Activated T-cell treated with anti-CD3 and anti-CD28 coated beads, Interleukin-2, amount 50 U/mL, for 24 hours (primary cell): ENCODE results near the gene TEP1.
A peak's percentile ranks its signal among the peaks of the same experiment; 100 is the strongest.

Experiments
- DNase-seq: peaks from one replicate; pipeline ENCODE4 v3.0.0-alpha.2; 2020
- H3K27ac Mint-ChIP-seq: 2 replicates; pipeline ENCODE4 v1.8.0; 2020; ENCODE audit warnings: mild to moderate bottlenecking, mixed read lengths
- H3K27me3 Mint-ChIP-seq: 2 replicates; pipeline ENCODE4 v1.8.0; 2020; ENCODE audit warnings: mixed read lengths
- H3K36me3 Mint-ChIP-seq: 2 replicates; pipeline ENCODE4 v1.8.0; 2020; ENCODE audit warnings: low read depth, mixed read lengths
- H3K4me1 Mint-ChIP-seq: 2 replicates; pipeline ENCODE4 v1.8.0; 2020; ENCODE audit warnings: low read depth, mixed read lengths
- H3K4me3 Mint-ChIP-seq: 2 replicates; pipeline ENCODE4 v1.8.0; 2020; ENCODE audit warnings: mild to moderate bottlenecking, moderate library complexity, mixed read lengths
- H3K9me3 Mint-ChIP-seq: 2 replicates; pipeline ENCODE4 v1.8.0; 2020; ENCODE audit warnings: mixed read lengths

Gene TEP1

DNA sequence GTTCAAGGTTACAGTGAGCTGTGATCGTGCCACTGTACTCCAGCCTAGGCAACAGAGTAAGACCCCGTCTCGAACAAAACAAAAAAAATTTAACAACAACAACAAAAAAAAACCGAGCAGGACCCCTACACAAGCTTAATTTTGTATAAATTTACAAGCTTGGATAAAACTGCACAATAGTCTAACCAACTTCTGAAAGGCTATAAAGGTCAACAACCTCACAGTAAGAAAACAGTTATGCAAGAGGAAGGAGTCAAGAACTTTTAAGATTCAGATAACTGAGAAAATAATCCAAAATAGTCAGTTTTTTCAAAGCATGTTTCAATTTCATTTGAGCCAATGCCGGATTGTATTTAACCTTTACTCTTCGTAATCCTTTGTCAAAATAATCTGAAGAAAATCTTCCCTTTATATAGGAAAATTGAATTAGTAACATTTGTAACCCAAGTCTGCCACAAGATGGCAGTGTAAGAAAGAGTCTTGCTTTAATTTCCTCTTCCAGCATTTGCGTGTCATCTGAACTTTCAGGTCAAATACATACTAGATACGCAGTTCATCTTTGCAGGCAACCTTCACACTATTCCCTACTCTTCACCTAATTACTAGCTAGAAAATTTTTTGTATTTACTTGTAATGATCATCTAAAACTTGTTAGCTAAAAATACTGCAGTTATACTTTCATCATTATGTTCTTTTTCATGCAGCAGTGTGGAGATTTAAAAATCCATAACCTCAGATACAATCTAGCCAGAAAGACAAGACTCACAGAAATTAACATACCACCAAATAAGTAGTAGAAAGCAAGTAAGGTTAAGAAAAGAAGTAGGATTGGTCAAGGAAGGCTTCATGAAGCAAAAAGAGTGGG lies 86.1 kb downstream of the TEP1 start:
- Mint-ChIP-seq H3K4me3 (peak overlapping the region; percentile 45), H3K27me3 (no peaks in the 10 kb centered on the region), H3K4me1 (peaks cover 46% of the 10 kb centered on the region), H3K36me3 (peaks cover 89% of the 10 kb centered on the region), H3K27ac (peak overlapping the region; percentile 75), H3K9me3 (no peaks in the 10 kb centered on the region)
- no peak for DNase-seq

DNA sequence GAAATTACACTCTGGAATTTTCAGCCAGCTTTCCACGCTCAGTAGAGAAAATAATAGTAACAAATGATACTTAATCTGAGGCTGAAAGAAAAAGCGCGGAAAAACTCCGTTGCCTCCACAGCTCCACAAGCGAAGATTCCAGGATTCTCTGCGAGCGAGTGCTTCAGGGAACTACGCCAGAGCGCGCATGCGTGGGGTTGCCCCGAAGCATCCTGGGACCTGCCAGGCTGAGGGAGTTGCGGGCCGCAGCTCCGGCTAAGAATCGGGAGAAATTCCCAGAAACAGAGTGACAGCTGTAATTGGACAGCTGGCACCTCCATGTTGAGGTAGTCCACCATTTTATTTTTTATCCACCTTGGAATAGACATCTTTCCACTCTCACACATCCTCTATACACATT lies 95.6 kb downstream of the TEP1 start:
- Mint-ChIP-seq H3K36me3 (peaks cover 90% of the 10 kb centered on the region), H3K4me1 (no peaks in the 10 kb centered on the region), H3K27me3 (no peaks in the 10 kb centered on the region), H3K9me3 (no peaks in the 10 kb centered on the region), H3K27ac (no peak overlapping the region), H3K4me3 (no peak overlapping the region)
- no peak for DNase-seq
